ENCODE data around the gene MYO1A. TPM values are rescaled to one million over a fixed set of nuclear protein-coding genes. Genes with fewer than 3 reads are reported as not detected.

The MYO1A gene
- total and polyA plus RNA-seq, 2 of the 13 experiments (the other 11 are each of a cell fraction or from before 2014, with no cell fraction given): 5.3 to 6.0 TPM

GRCh38 chr12:57000393-57000792 is 49.5 kb downstream of the MYO1A start:
- WGBS (ENCODE audit: low lambda C conversion rate): 87% methylated on average over 1 of the region's 1 CpG
- POLR2A ChIA-PET: no interaction called here
- TF ChIP-seq ZNF747 (CRISPR knock-in tag; IDR thresholded peaks at IDR 0.05; ENCODE audit: borderline replicate concordance) (no peak), ZNF253 (CRISPR knock-in tag; IDR thresholded peaks at IDR 0.05; ENCODE audit: borderline replicate concordance) (no peak), SMAD1 (CRISPR knock-in tag; IDR thresholded peaks at IDR 0.05; ENCODE audit: borderline replicate concordance, low read depth) (no peak), ZIK1 (CRISPR knock-in tag; IDR thresholded peaks at IDR 0.05; ENCODE audit: borderline replicate concordance, low read depth) (no peak), ZNF207 (IDR thresholded peaks at IDR 0.05; ENCODE audit: borderline replicate concordance) (no peak), ZNF256 (CRISPR knock-in tag; conservative IDR thresholded peaks at IDR 0.05) (no peak), TFDP1 (CRISPR knock-in tag; IDR thresholded peaks at IDR 0.05; ENCODE audit: borderline replicate concordance) (no peak), ZMYM3 (CRISPR knock-in tag; IDR thresholded peaks at IDR 0.05) (no peak), KDM3A (CRISPR knock-in tag; IDR thresholded peaks at IDR 0.05; ENCODE audit: low read depth) (no peak), MAFG (CRISPR knock-in tag; IDR thresholded peaks at IDR 0.05) (no peak)
- TF ChIP-seq, protein P1, sequence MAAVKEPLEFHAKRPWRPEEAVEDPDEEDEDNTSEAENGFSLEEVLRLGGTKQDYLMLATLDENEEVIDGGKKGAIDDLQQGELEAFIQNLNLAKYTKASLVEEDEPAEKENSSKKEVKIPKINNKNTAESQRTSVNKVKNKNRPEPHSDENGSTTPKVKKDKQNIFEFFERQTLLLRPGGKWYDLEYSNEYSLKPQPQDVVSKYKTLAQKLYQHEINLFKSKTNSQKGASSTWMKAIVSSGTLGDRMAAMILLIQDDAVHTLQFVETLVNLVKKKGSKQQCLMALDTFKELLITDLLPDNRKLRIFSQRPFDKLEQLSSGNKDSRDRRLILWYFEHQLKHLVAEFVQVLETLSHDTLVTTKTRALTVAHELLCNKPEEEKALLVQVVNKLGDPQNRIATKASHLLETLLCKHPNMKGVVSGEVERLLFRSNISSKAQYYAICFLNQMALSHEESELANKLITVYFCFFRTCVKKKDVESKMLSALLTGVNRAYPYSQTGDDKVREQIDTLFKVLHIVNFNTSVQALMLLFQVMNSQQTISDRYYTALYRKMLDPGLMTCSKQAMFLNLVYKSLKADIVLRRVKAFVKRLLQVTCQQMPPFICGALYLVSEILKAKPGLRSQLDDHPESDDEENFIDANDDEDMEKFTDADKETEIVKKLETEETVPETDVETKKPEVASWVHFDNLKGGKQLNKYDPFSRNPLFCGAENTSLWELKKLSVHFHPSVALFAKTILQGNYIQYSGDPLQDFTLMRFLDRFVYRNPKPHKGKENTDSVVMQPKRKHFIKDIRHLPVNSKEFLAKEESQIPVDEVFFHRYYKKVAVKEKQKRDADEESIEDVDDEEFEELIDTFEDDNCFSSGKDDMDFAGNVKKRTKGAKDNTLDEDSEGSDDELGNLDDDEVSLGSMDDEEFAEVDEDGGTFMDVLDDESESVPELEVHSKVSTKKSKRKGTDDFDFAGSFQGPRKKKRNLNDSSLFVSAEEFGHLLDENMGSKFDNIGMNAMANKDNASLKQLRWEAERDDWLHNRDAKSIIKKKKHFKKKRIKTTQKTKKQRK (IDR thresholded peaks at IDR 0.05; ENCODE audit: low read length): no peak
- no TSS peak for BruUV-seq (replicated peaks)
- Histone ChIP-seq H3K4me3 (replicated peaks in 1 of 3; ENCODE audit: insufficient read depth in 1 of 3, low read depth in 2 of 3, low read length in 3 of 3) (no peak overlapping the region), H3K27ac (ENCODE audit: extremely low read length, insufficient read depth, low read length) (no peak overlapping the region), H3K9ac (ENCODE audit: insufficient read depth, low read depth, low read length) (no peak overlapping the region), H3K27me3 (ENCODE audit: control insufficient read depth in 1 of 2, insufficient read depth in 2 of 2, low read length in 2 of 2) (no peaks in the 10 kb centered on the region; a peak in 1 of 5 replicates), H3K4me2 (ENCODE audit: low read depth, low read length) (no peak overlapping the region), H4K20me1 (ENCODE audit: insufficient read depth, low read length) (peaks cover 4% of the 10 kb centered on the region), H2AFZ (ENCODE audit: low read length) (no peak overlapping the region), H3K79me2 (ENCODE audit: insufficient read depth, low read length) (peaks cover 11% of the 10 kb centered on the region), H3K9me3 (ENCODE audit: low read length) (no peaks in the 10 kb centered on the region), H3K4me1 (ENCODE audit: insufficient read depth, low read length) (peaks cover 27% of the 10 kb centered on the region), H3K36me3 (replicated peaks in 1 of 2; ENCODE audit: control insufficient read depth in 1 of 2, insufficient read depth in 2 of 2, low read length in 2 of 2) (peaks cover 13 to 34% of the 10 kb centered on the region in 2 experiments)
- intact Hi-C loops (cut with micrococcal nuclease; ENCODE audit: unreplicated experiment): loop anchor here (5.0 kb wide), 2 partner anchors 53 to 248 kb away; partner anchors contain the start of gene PRIM1
- ATAC-seq (no peak), DNase-seq (ENCODE audit: low spot score) (no peak), FAIRE-seq (no peak)
- in situ Hi-C loops (cut with HindIII; ENCODE audit: extremely low pct_ligation_motif_present, low pct_unique_long_range_greater_than_20kb): no loop called here
- CTCF ChIA-PET (ENCODE audit: low intra/inter-chr PET ratio, low total read pairs): interaction anchor here (1.3 to 2.2 kb wide), 2 partner anchors 13 to 160 kb away, joined by 4 to 11 read pairs; no protein-coding TSS in a partner anchor

Data from HepG2 (cell line).